Measurements from ENCODE around the gene KCTD18. TPM values are rescaled to one million over a fixed set of nuclear protein-coding genes. Genes with fewer than 3 reads are reported as not detected.
A peak's percentile ranks its signal among the peaks of the same experiment; 100 is the strongest.

The KCTD18 gene
- total RNA-seq, 1 experiment from 2014 or later = 14.7 TPM

- TF ChIP-seq POLR2AphosphoS5 (IDR thresholded peaks at IDR 0.05; ENCODE audit: low read depth, low read length) = no peak
These were observed 54.7 kb downstream of the KCTD18 start (continued) for GRCh38 chr2:200454927-200455801.

- peaks cover 12% of the 10 kb centered on the region for H3K4me1 ChIP-seq (ENCODE audit: control insufficient read depth, insufficient read depth, low read length)
- no peak; the same call in 1 of the 2 replicates for TF ChIP-seq CTCF (IDR thresholded peaks at IDR 0.05)
- DNase-seq (ENCODE audit: low read depth, low spot score) (no peak), ATAC-seq (no peak)
- in situ Hi-C loops (cut with HindIII; ENCODE audit: low pct_unique_long_range_greater_than_20kb, low sequenced_read_pairs) = no loop called here
- no TSS peak for BruUV-seq (replicated peaks)
- peak overlapping the region; percentile 35; the same call in 1 of the 2 replicates for H3K27ac ChIP-seq (ENCODE audit: low read length)
- ChIA-PET POLR2A (no interaction called here), CTCF (no interaction called here)
- intact Hi-C loops (cut with micrococcal nuclease; ENCODE audit: unreplicated experiment) = no loop called here
- H3K9me3 ChIP-seq (ENCODE audit: control insufficient read depth, insufficient read depth, low read depth, low read length) = no peaks in the 10 kb centered on the region
- peaks cover 28% of the 10 kb centered on the region for H3K36me3 ChIP-seq (ENCODE audit: control insufficient read depth, insufficient read depth, low read length)
- no peak overlapping the region for H3K4me3 ChIP-seq (ENCODE audit: low read depth in 2 of 2, low read length in 2 of 2)
- no peaks in the 10 kb centered on the region for H3K27me3 ChIP-seq (ENCODE audit: control insufficient read depth, insufficient read depth, low read length)
These were observed 55.9 kb downstream of the KCTD18 start for GRCh38 chr2:200453853-200454534.

- no peak for DNase-seq (ENCODE audit: low read depth, low spot score)
- TF ChIP-seq POLR2AphosphoS5 (IDR thresholded peaks at IDR 0.05; ENCODE audit: low read depth, low read length) (peak; percentile 49; the same call in 1 of the 2 replicates), REST (IDR thresholded peaks at IDR 0.05; ENCODE audit: insufficient read depth in 1 of 2, low read depth in 2 of 2, low read length in 1 of 2) (no peak), TCF7L2 (IDR thresholded peaks at IDR 0.05; ENCODE audit: low read depth, low read length) (no peak), CTCF (IDR thresholded peaks at IDR 0.05) (no peak), SIN3A (IDR thresholded peaks at IDR 0.05; ENCODE audit: borderline replicate concordance, insufficient read depth, low read depth, low read length) (no peak)
- ATAC-seq = no peak
- ChIA-PET CTCF (no interaction called here), POLR2A (no interaction called here)
- BruUV-seq (replicated peaks) = no TSS peak
- H3K27ac ChIP-seq (ENCODE audit: low read length) = 0 out of 2 replicates have a peak overlapping the region, but pooled peaks have one; percentile 40
- no peak overlapping the region for H3K4me3 ChIP-seq (ENCODE audit: low read depth in 2 of 2, low read length in 2 of 2)
- no peaks in the 10 kb centered on the region for H3K27me3 ChIP-seq (ENCODE audit: control insufficient read depth, insufficient read depth, low read length)
- intact Hi-C loops (cut with micrococcal nuclease; ENCODE audit: unreplicated experiment) = no loop called here
- no peaks in the 10 kb centered on the region for H3K9me3 ChIP-seq (ENCODE audit: control insufficient read depth, insufficient read depth, low read depth, low read length)
- in situ Hi-C loops (cut with HindIII; ENCODE audit: low pct_unique_long_range_greater_than_20kb, low sequenced_read_pairs) = no loop called here
- H3K36me3 ChIP-seq (ENCODE audit: control insufficient read depth, insufficient read depth, low read length) = peaks cover 30% of the 10 kb centered on the region
- peaks cover 12% of the 10 kb centered on the region for H3K4me1 ChIP-seq (ENCODE audit: control insufficient read depth, insufficient read depth, low read length)
These were observed 56.6 kb downstream of the KCTD18 start for GRCh38 chr2:200453142-200453852.

All from Panc1 (cell line).